Pancreas (tissue), 10 donors: ENCODE data around the gene CCDC138. TPM values are rescaled to one million over a fixed set of nuclear protein-coding genes. Genes with fewer than 3 reads are reported as not detected.

ENCODE experiments used
- ATAC-seq, 4 donors: fragments of 200-7000 bp; cut with Tn5 transposase; one replicate each; pipeline versions ENCODE4 v1.8.0 to v1.9.1; 2020; ENCODE audit warnings: mild to moderate bottlenecking in 4 of 4, moderate library complexity in 4 of 4
- DNase-seq, 6 donors: peaks; one replicate each; pipeline ENCODE4 v3.0.0-alpha.2; 2020
- FAIRE-seq: peaks from 2 replicates; lab custom pipeline; 2012; peaks lifted over from hg19 to GRCh38; lab: Jason Lieb, UNC
- H3K27ac ChIP-seq, 4 donors: fragments of 200-600 bp; sonication (generic); 1 replicate in 3 of 4; 2 replicates in 1 of 4; pipeline versions ENCODE4 v1.5.0 to v1.8.0; 2020
- H3K27me3 ChIP-seq, 4 donors: fragments of 200-600 bp; one replicate each; pipeline ENCODE4 v1.8.0; 2021
- H3K36me3 ChIP-seq, 3 donors: fragments of 200-600 bp; sonication (generic) in 1 of 3; one replicate each; pipeline versions ENCODE4 v1.5.0 to v1.8.0; 2020 to 2021
- H3K4me1 ChIP-seq, 3 donors: fragments of 200-600 bp; one replicate each; pipeline ENCODE4 v1.8.0; 2021
- H3K4me3 ChIP-seq, 4 donors: fragments of 200-600 bp; sonication (generic) in 2 of 4; one replicate each; pipeline versions ENCODE4 v1.5.0 to v1.8.0; 2020 to 2021
- H3K9me3 ChIP-seq, 4 donors: fragments of 200-600 bp; one replicate each; pipeline ENCODE4 v1.8.0; 2021
- WGBS, 2 donors: extraction: QIAGEN DNeasy Blood & Tissue Kit; methylation state at CpG; one replicate each; pipeline ENCODE4 v1.1.7; 2013; 5-methylcytosine and 5-hydroxymethylcytosine counted together
- intact Hi-C, 3 donors: fragments of 100-400 bp; cut with DNase I; formaldehyde crosslinking; loops; one replicate each; pipeline versions ENCODE4 v1.11.1 to v1.14.2; 2022
- polyA plus RNA-seq, 2 donors: library from polyadenylated mRNA; stranded (reverse); fragments of 200-250 nt; gene quantifications; one replicate each; pipeline ENCODE4 v1.2.3, GENCODE V29; 2013
- total RNA-seq, 6 donors: library from RNA; stranded (reverse); fragmentation: NEBNext Ultra II Directional in 4 of 6; extraction: Animal tissue kit (Norgen Biotek cat#: 25700) in 4 of 6; gene quantifications; one replicate each; pipeline versions ENCODE4 v1.2.1 to v1.2.4, GENCODE V29; 2021 to 2023
- TF ChIP-seq, protein P1 (sequence below), 4 donors: fragments of 200-600 bp; sonication (generic) in 3 of 4; IDR thresholded peaks; one replicate each; pipeline versions ENCODE4 v1.5.0 to v1.8.0; 2021; ENCODE audit warnings: antibody characterized with exemption in 4 of 4
- donor health status: healthy with polysubstance abuse.
- donor health status: DM: no; HTN: no; CAD: no; lungs with moderate emphysema.
- donor health status: DM: no; HTN: no; CAD: no.
- donor health status: control.
- donor health status: control.
- donor health status: Bipolar disorder and iron deficiency.
- donor health status: DM: yes; HTN: yes; CAD: no.
- donor health status: DM: no; HTN: no; CAD: no.
- donor health status: DM: no; HTN: no; CAD: no.
- donor health status: DM: yes; HTN: yes; CAD: no.

Gene CCDC138
- total and polyA plus RNA-seq, 8 donors: 0.72 to 2.0 (median 1.6) TPM

GRCh38 chr2:108895188-108895587, 108.6 kb downstream of the CCDC138 start:
- Histone ChIP-seq H3K27me3 (no peaks in the 10 kb centered on the region), H3K4me3 (no peak overlapping the region), H3K36me3 (no peaks in the 10 kb centered on the region), H3K9me3 (no peaks in the 10 kb centered on the region), H3K27ac (no peak overlapping the region), H3K4me1 (no peaks in the 10 kb centered on the region)
- WGBS, 2 donors: 73 to 92% methylated on average over 2 of the region's 2 CpGs
- intact Hi-C loops: no loop called here
- TF ChIP-seq, protein P1, sequence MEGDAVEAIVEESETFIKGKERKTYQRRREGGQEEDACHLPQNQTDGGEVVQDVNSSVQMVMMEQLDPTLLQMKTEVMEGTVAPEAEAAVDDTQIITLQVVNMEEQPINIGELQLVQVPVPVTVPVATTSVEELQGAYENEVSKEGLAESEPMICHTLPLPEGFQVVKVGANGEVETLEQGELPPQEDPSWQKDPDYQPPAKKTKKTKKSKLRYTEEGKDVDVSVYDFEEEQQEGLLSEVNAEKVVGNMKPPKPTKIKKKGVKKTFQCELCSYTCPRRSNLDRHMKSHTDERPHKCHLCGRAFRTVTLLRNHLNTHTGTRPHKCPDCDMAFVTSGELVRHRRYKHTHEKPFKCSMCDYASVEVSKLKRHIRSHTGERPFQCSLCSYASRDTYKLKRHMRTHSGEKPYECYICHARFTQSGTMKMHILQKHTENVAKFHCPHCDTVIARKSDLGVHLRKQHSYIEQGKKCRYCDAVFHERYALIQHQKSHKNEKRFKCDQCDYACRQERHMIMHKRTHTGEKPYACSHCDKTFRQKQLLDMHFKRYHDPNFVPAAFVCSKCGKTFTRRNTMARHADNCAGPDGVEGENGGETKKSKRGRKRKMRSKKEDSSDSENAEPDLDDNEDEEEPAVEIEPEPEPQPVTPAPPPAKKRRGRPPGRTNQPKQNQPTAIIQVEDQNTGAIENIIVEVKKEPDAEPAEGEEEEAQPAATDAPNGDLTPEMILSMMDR (IDR thresholded peaks at IDR 0.05): no peak
- no peak for FAIRE-seq
- no peak for DNase-seq
- ATAC-seq: no peak

DNA sequence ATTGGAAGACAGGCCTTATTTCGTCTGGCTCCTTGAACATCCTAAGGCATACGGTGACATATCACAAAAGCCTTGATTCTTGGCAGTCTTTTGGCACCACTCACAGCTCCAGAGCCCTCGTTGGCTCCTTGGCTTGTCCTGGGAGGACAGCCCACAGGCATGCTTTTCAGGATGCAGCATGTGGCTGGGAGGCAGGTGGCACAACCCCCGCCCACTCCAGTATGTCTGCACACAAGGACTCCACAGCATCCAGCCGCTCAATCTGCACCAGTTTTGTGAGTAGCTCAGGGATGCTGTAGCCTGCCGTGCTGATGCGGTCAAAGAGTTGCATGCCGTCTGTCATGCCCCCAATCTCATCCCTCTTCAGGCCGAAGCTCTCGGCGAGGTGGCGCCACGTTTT, 110.2 kb downstream of the CCDC138 start:
- Histone ChIP-seq H3K9me3 (no peaks in the 10 kb centered on the region), H3K27ac (no peak overlapping the region), H3K36me3 (no peaks in the 10 kb centered on the region), H3K4me3 (no peak overlapping the region), H3K27me3 (no peaks in the 10 kb centered on the region), H3K4me1 (no peaks in the 10 kb centered on the region)
- 87 to 90% methylated on average over 13 of the region's 13 CpGs for WGBS, 2 donors
- TF ChIP-seq, protein P1 (IDR thresholded peaks at IDR 0.05): no peak
- FAIRE-seq: no peak
- ATAC-seq: no peak
- intact Hi-C loops: no loop called here
- DNase-seq: no peak

DNA sequence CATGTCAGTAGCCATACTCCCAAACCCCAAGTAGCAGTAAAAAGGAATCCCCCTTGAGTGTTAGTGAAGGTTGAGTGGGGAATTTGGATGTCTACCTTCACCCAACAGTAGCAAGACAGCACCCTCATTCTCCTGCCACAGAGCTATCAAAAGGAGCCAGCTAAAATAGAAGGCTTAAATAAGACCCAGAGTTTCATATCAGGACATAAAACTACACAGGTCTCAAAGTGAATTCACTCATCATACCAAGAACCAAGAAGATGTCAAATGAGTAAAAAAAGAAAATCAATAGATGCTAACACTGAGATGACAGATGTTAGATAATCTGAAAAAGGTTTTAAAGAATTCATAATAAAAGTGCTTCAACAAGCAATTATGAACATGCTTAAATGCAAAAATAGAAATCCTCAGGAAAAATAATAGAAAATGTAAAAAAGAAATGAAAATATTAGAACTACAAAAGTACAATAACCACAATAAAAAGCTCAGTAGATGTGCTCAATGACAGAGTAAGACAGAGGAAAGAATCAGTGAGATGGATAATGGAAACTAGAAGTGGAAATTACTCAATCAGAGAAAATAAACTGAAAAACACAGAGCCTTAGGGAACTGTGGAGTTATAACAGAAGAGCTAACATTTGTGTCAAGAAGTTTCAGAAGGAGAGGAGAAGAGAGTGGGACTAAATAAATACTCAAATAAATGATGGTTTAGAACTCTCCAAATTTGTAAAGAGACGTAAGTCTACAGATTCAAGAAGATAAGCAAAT, 111.9 kb downstream of the CCDC138 start:
- TF ChIP-seq, protein P1 (IDR thresholded peaks at IDR 0.05): no peak
- ATAC-seq (no peak), DNase-seq (no peak), FAIRE-seq (no peak)
- H3K27me3 ChIP-seq: no peaks in the 10 kb centered on the region
- no peaks in the 10 kb centered on the region for H3K9me3 ChIP-seq
- intact Hi-C loops: no loop called here
- 69 to 86% methylated on average over 1 of the region's 1 CpG for WGBS, 2 donors
- no peak overlapping the region for H3K4me3 ChIP-seq
- no peak overlapping the region for H3K27ac ChIP-seq
- H3K4me1 ChIP-seq: no peaks in the 10 kb centered on the region
- no peaks in the 10 kb centered on the region for H3K36me3 ChIP-seq

DNA sequence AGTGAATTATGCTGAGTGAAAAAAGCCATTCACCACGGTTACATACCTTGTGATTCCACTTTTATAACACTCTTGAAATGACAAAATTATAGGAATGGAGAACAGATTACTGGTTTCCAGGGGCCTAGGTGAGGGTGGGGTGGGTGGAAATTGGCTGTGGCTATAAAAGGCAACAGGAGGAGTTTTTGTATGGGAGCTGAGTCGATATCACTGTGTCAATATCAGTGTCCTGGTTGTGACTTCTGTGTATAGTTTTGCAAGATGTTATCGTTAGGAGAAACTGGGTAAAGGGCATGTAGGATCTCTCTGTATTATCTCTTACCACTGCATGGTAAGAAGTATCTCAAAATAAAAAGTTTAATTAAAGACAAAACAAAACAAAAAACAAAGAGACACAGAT, 118.1 kb downstream of the CCDC138 start:
- TF ChIP-seq, protein P1 (IDR thresholded peaks at IDR 0.05): no peak
- whole genome bisulfite sequencing, 2 donors: 28 to 38% methylated on average over 3 of the region's 3 CpGs
- intact Hi-C loops: no loop called here
- H3K36me3 ChIP-seq: no peaks in the 10 kb centered on the region
- DNase-seq: no peak
- FAIRE-seq: no peak
- ATAC-seq: no peak
- H3K4me3 ChIP-seq: no peak overlapping the region
- H3K27me3 ChIP-seq: no peaks in the 10 kb centered on the region
- H3K4me1 ChIP-seq: no peaks in the 10 kb centered on the region
- H3K9me3 ChIP-seq: no peaks in the 10 kb centered on the region
- H3K27ac ChIP-seq: no peak overlapping the region

- DNase-seq: peak in 1 of 6 donors; percentile 37
- FAIRE-seq: no peak
- no peaks in the 10 kb centered on the region for H3K36me3 ChIP-seq
- intact Hi-C loops: no loop called here
- TF ChIP-seq, protein P1 (IDR thresholded peaks at IDR 0.05): no peak
- H3K4me3 ChIP-seq: no peak overlapping the region
- H3K27me3 ChIP-seq: no peaks in the 10 kb centered on the region
- H3K27ac ChIP-seq: no peak overlapping the region
- ATAC-seq: peak; percentile 51 to 83 (median 64)
- 11 to 23% methylated on average over 3 of the region's 3 CpGs for WGBS, 2 donors
- H3K4me1 ChIP-seq: no peaks in the 10 kb centered on the region
- no peaks in the 10 kb centered on the region for H3K9me3 ChIP-seq
Measured at GRCh38 chr2:108905176-108905575, 118.6 kb downstream of the CCDC138 start.
